GM10266 (cell line): ENCODE measurements around the gene TDP1.
"Not testable (repeated sequence)": the region's sequence is repeated elsewhere in the genome, so short reads cannot be mapped to it uniquely, and the experiment has no call there.

Experiments
- DNase-seq: peaks from one replicate; pipeline ENCODE4 v3.0.0; 2012; ENCODE audit errors: extremely low spot score
- CTCF ChIP-seq: IDR thresholded peaks from 2 replicates; pipeline ENCODE4 v1.5.1; 2012; ENCODE audit warnings: mild to moderate bottlenecking, low read depth; ENCODE audit not compliant: control insufficient read depth, insufficient read depth; ENCODE audit errors: missing control alignments

TDP1 gene

GRCh38 chr14:90005441-90005840 is 49.7 kb downstream of the TDP1 start:
- no peak for TF ChIP-seq CTCF
- DNase-seq, result no peak

GRCh38 chr14:90005939-90006530 is 50.3 kb downstream of the TDP1 start:
- DNase-seq, result no peak
- TF ChIP-seq CTCF, result no peak

GRCh38 chr14:90017371-90017770 is 61.6 kb downstream of the TDP1 start:
- no peak for DNase-seq
- no peak for TF ChIP-seq CTCF

- no peak for TF ChIP-seq CTCF
- DNase-seq, result no peak
Measured at GRCh38 chr14:90019824-90020523, 64.2 kb downstream of the TDP1 start.

GRCh38 chr14:90023176-90023896 is 67.6 kb downstream of the TDP1 start:
- no peak for TF ChIP-seq CTCF

GRCh38 chr14:90024910-90025309 is 69.2 kb downstream of the TDP1 start:
- no peak for TF ChIP-seq CTCF
- no peak for DNase-seq

More at GRCh38 chr14:90023176-90023896, 67.6 kb downstream of the TDP1 start:
- DNase-seq, result no peak

GRCh38 chr14:90026608-90027007 is 70.9 kb downstream of the TDP1 start:
- DNase-seq, result not testable (repeated sequence)
